SU-DHL-6 (cell line): ENCODE measurements around the gene SYTL3.

ENCODE experiments used
- CTCF ChIP-seq: fragments of 200-600 bp; sonication (generic); IDR thresholded peaks from one replicate; pipeline ENCODE4 v1.5.1; 2017; ENCODE audit warnings: antibody characterized with exemption, mild to moderate bottlenecking, low read length, moderate library complexity; ENCODE audit not compliant: insufficient read depth, poor library complexity, severe bottlenecking
- EZH2phosphoT487 ChIP-seq: fragments of 200-600 bp; sonication (generic), shearing (Covaris generic); conservative IDR thresholded peaks from 2 replicates; pipeline ENCODE4 v1.6.1; 2018; ENCODE audit warnings: mild to moderate bottlenecking, antibody characterized with exemption, low read length, moderate library complexity, mixed read lengths

- TF ChIP-seq CTCF (no peak), EZH2phosphoT487 (no peak)
Measured at GRCh38 chr6:158798311-158798710, 148.5 kb downstream of the SYTL3 start.
